ENCODE measurements around the gene OSGEP. TPM values are rescaled to one million over a fixed set of nuclear protein-coding genes. Genes with fewer than 3 reads are reported as not detected.

Gene OSGEP
- total RNA-seq, 1 experiment from 2014 or later = 21.8 TPM

GRCh38 chr14:20428010-20428365 is 26.6 kb downstream of the OSGEP start:
- no peak for ATAC-seq
- H3K36me3 ChIP-seq (ENCODE audit: control insufficient read depth in 1 of 2, insufficient read depth in 2 of 2, low read length in 2 of 2) = no peaks in the 10 kb centered on the region
- intact Hi-C loops (cut with micrococcal nuclease) = no loop called here

More at GRCh38 chr14:20428010-20428365, 26.6 kb downstream of the OSGEP start:
- no peak overlapping the region for H3K27ac ChIP-seq (ENCODE audit: low read depth, low read length)
- H3K4me1 ChIP-seq (ENCODE audit: control insufficient read depth in 1 of 2, insufficient read depth in 2 of 2, low read length in 2 of 2) = peaks cover 10 to 14% of the 10 kb centered on the region in 2 experiments
- H3K4me2 ChIP-seq (ENCODE audit: low read length) = no peak overlapping the region
- no peak for TF ChIP-seq POLR2A (IDR thresholded peaks at IDR 0.05; ENCODE audit: borderline replicate concordance, extremely low read depth, insufficient read depth, insufficient read length)
- TF ChIP-seq CBX3 (IDR thresholded peaks at IDR 0.05; ENCODE audit: low read depth) = no peak
- no peak for TF ChIP-seq SP1 (IDR thresholded peaks at IDR 0.05; ENCODE audit: low read depth)
- no peak for TF ChIP-seq JUND (IDR thresholded peaks at IDR 0.05)
- no peak for TF ChIP-seq EZH2phosphoT487 (IDR thresholded peaks at IDR 0.05; ENCODE audit: borderline replicate concordance)
- TF ChIP-seq YY1 (IDR thresholded peaks at IDR 0.05; ENCODE audit: extremely low read depth, insufficient replicate concordance, low read depth, low read length) = no peak
- TF ChIP-seq EGR1 (IDR thresholded peaks at IDR 0.05; ENCODE audit: low read depth) = no peak
- no peak for TF ChIP-seq SIN3A (IDR thresholded peaks at IDR 0.05; ENCODE audit: low read depth)
- TF ChIP-seq CTCF (IDR thresholded peaks at IDR 0.05 in 2 of 3, conservative IDR thresholded peaks at IDR 0.05 in 1 of 3; ENCODE audit: borderline replicate concordance in 1 of 3, insufficient read depth in 1 of 3, low read depth in 2 of 3, low read length in 2 of 3) = no peak
- TF ChIP-seq POLR2AphosphoS5 (IDR thresholded peaks at IDR 0.05; ENCODE audit: low read depth, low read length) = no peak
- no peak for TF ChIP-seq MAX (IDR thresholded peaks at IDR 0.05)
- no peak for TF ChIP-seq ZNF274 (IDR thresholded peaks at IDR 0.05; ENCODE audit: low read depth, low read length)
- no peak for TF ChIP-seq EZH2 (IDR thresholded peaks at IDR 0.05)
- TF ChIP-seq REST (IDR thresholded peaks at IDR 0.05; ENCODE audit: low read depth) = no peak
- TF ChIP-seq FOSL1 (IDR thresholded peaks at IDR 0.05; ENCODE audit: low read depth) = no peak
- TF ChIP-seq TCF7L2 (IDR thresholded peaks at IDR 0.05; ENCODE audit: borderline replicate concordance, extremely low read depth, insufficient read depth, insufficient read length) = no peak
- TF ChIP-seq CEBPB (IDR thresholded peaks at IDR 0.05; ENCODE audit: low read depth) = no peak
- no peak for TF ChIP-seq RAD21 (IDR thresholded peaks at IDR 0.05; ENCODE audit: low read depth)
- ChIA-PET RAD21 (ENCODE audit: low non-redundant PET in 1 of 2, low total read pairs in 2 of 2, uncharacterized antibody in 2 of 2, unreplicated experiment in 2 of 2) (no interaction called here), POLR2A (no interaction called here), CTCF (no interaction called here)
- H4K20me1 ChIP-seq (ENCODE audit: insufficient read depth) = no peaks in the 10 kb centered on the region
- H3K27me3 ChIP-seq (ENCODE audit: insufficient read depth, low read length) = no peaks in the 10 kb centered on the region
- H2AFZ ChIP-seq (ENCODE audit: low read depth, low read length, poor library complexity, severe bottlenecking) = no peak overlapping the region
- H3K79me2 ChIP-seq (ENCODE audit: insufficient read depth, low read length) = no peaks in the 10 kb centered on the region
- BruUV-seq (replicated peaks) = no TSS peak
- H3K9me3 ChIP-seq (ENCODE audit: control insufficient read depth in 1 of 2, insufficient read depth in 1 of 2, low read depth in 1 of 2, low read length in 2 of 2) = no peaks in the 10 kb centered on the region
- no peak for DNase-seq (ENCODE audit: low read depth, low spot score)
- H3K9me2 ChIP-seq (ENCODE audit: insufficient read depth) = no peaks in the 10 kb centered on the region
- H3K4me3 ChIP-seq (replicated peaks in 1 of 2; ENCODE audit: low read depth in 1 of 2, low read length in 2 of 2) = no peak overlapping the region
- H3K9ac ChIP-seq (ENCODE audit: low read length) = no peak overlapping the region

Data from HCT116 (cell line).